ENCODE results near the gene SFTA2. TPM values are rescaled to one million over a fixed set of nuclear protein-coding genes. Genes with fewer than 3 reads are reported as not detected.
A peak's percentile ranks its signal among the peaks of the same experiment; 100 is the strongest.

SFTA2 gene
- total RNA-seq, 2 experiments from 2014 or later, result not detected

DNA sequence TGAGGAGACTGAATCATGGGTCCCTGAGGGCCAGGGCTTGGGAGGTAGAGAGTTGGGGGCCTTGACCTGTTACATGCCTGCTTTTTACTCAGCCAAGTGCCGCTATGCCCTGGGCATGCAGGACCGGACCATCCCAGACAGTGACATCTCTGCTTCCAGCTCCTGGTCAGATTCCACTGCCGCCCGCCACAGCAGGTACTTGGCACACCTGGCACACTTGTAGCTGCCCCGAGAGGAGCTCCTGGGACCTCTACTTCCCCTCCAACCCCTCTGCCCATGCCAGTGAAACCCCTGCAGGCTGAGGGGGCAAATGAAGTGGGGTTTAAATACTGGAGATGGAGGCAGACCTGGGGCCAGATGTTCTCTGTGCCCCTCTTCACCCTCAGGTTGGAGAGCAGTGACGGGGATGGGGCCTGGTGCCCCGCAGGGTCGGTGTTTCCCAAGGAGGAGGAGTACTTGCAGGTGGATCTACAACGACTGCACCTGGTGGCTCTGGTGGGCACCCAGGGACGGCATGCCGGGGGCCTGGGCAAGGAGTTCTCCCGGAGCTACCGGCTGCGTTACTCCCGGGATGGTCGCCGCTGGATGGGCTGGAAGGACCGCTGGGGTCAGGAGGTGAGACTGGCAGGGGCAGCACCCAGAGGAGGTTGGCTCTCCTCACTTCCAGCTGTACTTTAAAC is 43.0 kb downstream of the SFTA2 start:
- POLR2A ChIA-PET, result interaction anchor here (1.0 to 1.1 kb wide), 2 partner anchors 12 to 18 kb away, joined by 3 to 5 read pairs; no protein-coding TSS in a partner anchor
- TF ChIP-seq EZH2phosphoT487 (IDR thresholded peaks at IDR 0.05; ENCODE audit: borderline replicate concordance, low read depth, low read length), result no peak
- TF ChIP-seq, protein P1, sequence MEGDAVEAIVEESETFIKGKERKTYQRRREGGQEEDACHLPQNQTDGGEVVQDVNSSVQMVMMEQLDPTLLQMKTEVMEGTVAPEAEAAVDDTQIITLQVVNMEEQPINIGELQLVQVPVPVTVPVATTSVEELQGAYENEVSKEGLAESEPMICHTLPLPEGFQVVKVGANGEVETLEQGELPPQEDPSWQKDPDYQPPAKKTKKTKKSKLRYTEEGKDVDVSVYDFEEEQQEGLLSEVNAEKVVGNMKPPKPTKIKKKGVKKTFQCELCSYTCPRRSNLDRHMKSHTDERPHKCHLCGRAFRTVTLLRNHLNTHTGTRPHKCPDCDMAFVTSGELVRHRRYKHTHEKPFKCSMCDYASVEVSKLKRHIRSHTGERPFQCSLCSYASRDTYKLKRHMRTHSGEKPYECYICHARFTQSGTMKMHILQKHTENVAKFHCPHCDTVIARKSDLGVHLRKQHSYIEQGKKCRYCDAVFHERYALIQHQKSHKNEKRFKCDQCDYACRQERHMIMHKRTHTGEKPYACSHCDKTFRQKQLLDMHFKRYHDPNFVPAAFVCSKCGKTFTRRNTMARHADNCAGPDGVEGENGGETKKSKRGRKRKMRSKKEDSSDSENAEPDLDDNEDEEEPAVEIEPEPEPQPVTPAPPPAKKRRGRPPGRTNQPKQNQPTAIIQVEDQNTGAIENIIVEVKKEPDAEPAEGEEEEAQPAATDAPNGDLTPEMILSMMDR (conservative IDR thresholded peaks at IDR 0.05; ENCODE audit: low read length), result 0 out of 2 replicates have a peak, but pooled peaks have one; percentile 11
- no peak overlapping the region for H2AFZ ChIP-seq (ENCODE audit: low read length)
- no peak for DNase-seq (ENCODE audit: low spot score)
- peaks cover 28% of the 10 kb centered on the region for H3K4me1 ChIP-seq (ENCODE audit: insufficient read depth, low read length, poor library complexity, severe bottlenecking)
- no TSS peak for BruUV-seq (replicated peaks)
- H3K27ac ChIP-seq (ENCODE audit: low read depth, low read length, poor library complexity, severe bottlenecking), result no peak overlapping the region
- H4K20me1 ChIP-seq (ENCODE audit: insufficient read depth, low read length), result no peaks in the 10 kb centered on the region
- 0 out of 2 replicates have a peak, but pooled peaks cover 3% of the 10 kb centered on the region for H3K36me3 ChIP-seq (ENCODE audit: insufficient read depth, low read length)
- no peaks in the 10 kb centered on the region for H3K9me3 ChIP-seq (ENCODE audit: low read length)
- no peaks in the 10 kb centered on the region for H3K79me2 ChIP-seq (ENCODE audit: insufficient read depth, low read depth, low read length)
- H3K4me2 ChIP-seq (ENCODE audit: low read length), result no peak overlapping the region
- CTCF ChIA-PET (ENCODE audit: unreplicated experiment), result interaction anchor here (0.7 kb wide), 1 partner anchor 25 kb away, joined by 3 read pairs; the partner anchor contains the start of gene VARS2
- H3K9me2 ChIP-seq (ENCODE audit: insufficient read depth, low read length), result no peaks in the 10 kb centered on the region
- no peak overlapping the region for H3K4me3 ChIP-seq (ENCODE audit: low read depth, low read length, poor library complexity, severe bottlenecking)
- intact Hi-C loops (cut with micrococcal nuclease; ENCODE audit: unreplicated experiment), result loop anchor here (10.0 kb wide), 1 partner anchor 214 kb away; the partner anchor contains the start of gene DHX16

DNA sequence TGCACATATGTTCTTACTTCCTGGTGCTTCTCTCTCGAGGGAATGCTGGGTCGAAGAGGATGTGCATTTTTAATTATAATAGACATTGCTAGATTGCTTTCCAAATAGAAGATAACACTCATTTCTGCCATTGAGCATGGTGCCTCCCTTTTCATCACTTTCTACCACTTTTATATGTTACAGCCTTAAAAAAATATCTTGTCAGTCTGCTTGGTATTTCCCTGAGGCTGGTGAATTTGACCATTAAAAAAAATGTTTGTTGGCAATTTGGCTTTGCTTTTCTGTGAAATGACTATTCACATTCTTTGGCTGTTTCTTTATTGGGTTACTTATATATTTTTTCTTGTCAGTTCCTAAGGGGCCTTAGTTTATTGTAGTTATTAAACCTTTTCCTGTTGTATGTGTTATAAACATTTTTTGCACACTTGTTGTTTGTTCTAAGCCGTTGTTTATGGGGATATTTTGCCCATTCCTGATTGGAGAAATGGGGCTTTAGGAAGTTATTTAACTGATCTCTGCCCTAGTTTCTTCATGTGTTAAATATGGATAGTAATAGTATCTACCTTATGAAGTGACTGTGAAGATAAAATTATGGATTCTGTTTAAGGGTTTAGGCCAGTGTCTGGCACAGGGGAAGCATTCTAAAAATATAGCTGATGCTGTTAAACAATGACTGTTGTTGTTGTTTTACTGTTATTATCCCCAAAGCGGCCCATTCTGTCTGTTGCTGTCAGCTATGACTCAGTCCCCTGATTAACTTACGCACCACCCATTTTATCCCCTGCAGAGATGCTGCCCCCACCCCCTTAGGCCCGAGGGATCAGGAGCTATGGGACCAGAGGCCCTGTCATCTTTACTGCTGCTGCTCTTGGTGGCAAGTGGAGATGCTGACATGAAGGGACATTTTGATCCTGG is 43.8 kb downstream of the SFTA2 start:
- POLR2A ChIA-PET, result interaction anchor here (0.7 to 1.1 kb wide), 3 partner anchors 13 to 242 kb away, joined by 3 to 5 read pairs (median 3); no protein-coding TSS in a partner anchor
- H2AFZ ChIP-seq (ENCODE audit: low read length), result no peak overlapping the region
- CTCF ChIA-PET (ENCODE audit: unreplicated experiment), result no interaction called here
- H3K4me1 ChIP-seq (ENCODE audit: insufficient read depth, low read length, poor library complexity, severe bottlenecking), result peaks cover 36% of the 10 kb centered on the region
- H3K4me3 ChIP-seq (ENCODE audit: low read depth, low read length, poor library complexity, severe bottlenecking), result no peak overlapping the region
- H3K9me3 ChIP-seq (ENCODE audit: low read length), result no peaks in the 10 kb centered on the region
- intact Hi-C loops (cut with micrococcal nuclease; ENCODE audit: unreplicated experiment), result loop anchor here (10.0 kb wide), 1 partner anchor 213 kb away; the partner anchor contains the start of gene DHX16
- no peak overlapping the region for H3K4me2 ChIP-seq (ENCODE audit: low read length)
- H4K20me1 ChIP-seq (ENCODE audit: insufficient read depth, low read length), result no peaks in the 10 kb centered on the region
- no peaks in the 10 kb centered on the region for H3K9me2 ChIP-seq (ENCODE audit: insufficient read depth, low read length)
- no peak for DNase-seq (ENCODE audit: low spot score)
- TF ChIP-seq EZH2phosphoT487 (IDR thresholded peaks at IDR 0.05; ENCODE audit: borderline replicate concordance, low read depth, low read length), result no peak
- TF ChIP-seq, protein P1 (conservative IDR thresholded peaks at IDR 0.05; ENCODE audit: low read length), result no peak
- H3K79me2 ChIP-seq (ENCODE audit: insufficient read depth, low read depth, low read length), result no peaks in the 10 kb centered on the region
- 0 out of 2 replicates have a peak, but pooled peaks cover 3% of the 10 kb centered on the region for H3K36me3 ChIP-seq (ENCODE audit: insufficient read depth, low read length)
- no peak overlapping the region for H3K27ac ChIP-seq (ENCODE audit: low read depth, low read length, poor library complexity, severe bottlenecking)
- BruUV-seq (replicated peaks), result no TSS peak

All from OCI-LY7 (cell line).